Spleen (tissue), 11 donors: ENCODE results near the gene TRPV4. TPM values are rescaled to one million over a fixed set of nuclear protein-coding genes. Genes with fewer than 3 reads are reported as not detected.

ENCODE experiments used
- DNase-seq: peaks from one replicate; pipeline ENCODE4 v3.0.0-alpha.2; 2020
- H3K27ac ChIP-seq, 8 donors: fragments of 200-600 bp; sonication (generic) in 7 of 8; 1 replicate in 4 of 8; 2 replicates in 4 of 8; pipeline versions ENCODE4 v1.5.0 to v1.8.0; 2016 to 2021; ENCODE audit warnings: inconsistent platforms in 4 of 8, mild to moderate bottlenecking in 4 of 8, moderate library complexity in 1 of 8
- H3K27me3 ChIP-seq, 7 donors: fragments of 200-600 bp; sonication (generic) in 6 of 7; replicated peaks in 1 of 7; 1 replicate in 4 of 7; 2 replicates in 3 of 7; pipeline versions ENCODE4 v1.5.0 to v1.8.0; 2016 to 2021; ENCODE audit warnings: inconsistent platforms in 3 of 7, mild to moderate bottlenecking in 1 of 7
- H3K36me3 ChIP-seq, 6 donors: fragments of 200-600 bp; sonication (generic) in 5 of 6; 1 replicate in 4 of 6; 2 replicates in 2 of 6; pipeline versions ENCODE4 v1.5.0 to v1.8.0; 2016 to 2021; ENCODE audit warnings: inconsistent platforms in 2 of 6
- H3K4me1 ChIP-seq, 6 donors: fragments of 200-600 bp; sonication (generic) in 5 of 6; 1 replicate in 3 of 6; 2 replicates in 3 of 6; pipeline versions ENCODE4 v1.5.0 to v1.8.0; 2016 to 2021; ENCODE audit warnings: inconsistent platforms in 3 of 6
- H3K4me3 ChIP-seq, 8 donors: fragments of 200-600 bp; sonication (generic) in 7 of 8; 1 replicate in 4 of 8; 2 replicates in 4 of 8; pipeline versions ENCODE4 v1.5.0 to v1.8.0; 2016 to 2021; ENCODE audit warnings: inconsistent platforms in 4 of 8, mild to moderate bottlenecking in 4 of 8, moderate library complexity in 2 of 8
- H3K9me3 ChIP-seq, 8 donors: fragments of 200-600 bp; sonication (generic) in 7 of 8; 1 replicate in 4 of 8; 2 replicates in 4 of 8; pipeline versions ENCODE4 v1.5.0 to v1.8.0; 2016 to 2021; ENCODE audit warnings: inconsistent platforms in 4 of 8
- CTCF ChIP-seq, 11 experiments: fragments of 200-600 bp in 7 of 11; fragments of 450-650 bp in 4 of 11; sonication (generic) in 4 of 11; IDR thresholded peaks in 8 of 11; conservative IDR thresholded peaks in 3 of 11; 1 replicate in 7 of 11; 2 replicates in 4 of 11; pipeline versions ENCODE4 v1.4.0 to v1.8.0; 2016 to 2021; ENCODE audit warnings: antibody characterized with exemption in 11 of 11, inconsistent platforms in 4 of 11, mild to moderate bottlenecking in 1 of 11
- POLR2A ChIP-seq, 3 donors: fragments of 450-650 bp; IDR thresholded peaks; one replicate each; pipeline ENCODE4 v1.5.1; 2017; ENCODE audit warnings: antibody characterized with exemption in 3 of 3, mild to moderate bottlenecking in 1 of 3
- POLR2AphosphoS5 ChIP-seq, 3 donors: sonication (generic); formaldehyde crosslinking; IDR thresholded peaks; one replicate each; pipeline ENCODE4 v1.5.1; 2017; ENCODE audit warnings: antibody characterized with exemption in 3 of 3
- WGBS, 5 donors: extraction: QIAGEN DNeasy Blood & Tissue Kit in 3 of 5; methylation state at CpG; one replicate each; pipeline versions ENCODE4 v1.1.5 to v1.1.7; 2013 to 2018; 5-methylcytosine and 5-hydroxymethylcytosine counted together
- intact Hi-C: fragments of 100-400 bp; cut with DNase I; formaldehyde crosslinking; loops from one replicate; pipeline ENCODE4 v1.15.0; 2023; ENCODE audit warnings: low total_unique reads
- polyA plus RNA-seq, 3 donors: library from polyadenylated mRNA; stranded (reverse); fragments of 200-250 nt; gene quantifications; one replicate each; pipeline ENCODE4 v1.2.1, GENCODE V29; 2013
- total RNA-seq, 7 donors: library from RNA; depleted of rRNA in 3 of 7; stranded (reverse); fragments of >200 nt in 3 of 7; fragmentation: NEBNext Ultra II Directional in 4 of 7; extraction: Animal tissue kit (Norgen Biotek cat#: 25700) in 4 of 7; gene quantifications; one replicate each; pipeline versions ENCODE4 v1.1.0 to v1.2.1, GENCODE V29; 2016 to 2021
- donor health status: healthy with polysubstance abuse.
- donor health status: DM: no; HTN: no; CAD: no; lungs with moderate emphysema.
- donor health status: DM: no; HTN: no; CAD: no.
- donor health status: Bipolar disorder and iron deficiency.
- donor health status: healthy.
- donor health status: DM: no; HTN: no; CAD: no.
- donor health status: DM: yes; HTN: yes; CAD: no.

TRPV4 gene
- total and polyA plus RNA-seq, 10 donors: 0.49 to 8.0 (median 4.4) TPM

- intact Hi-C loops: no loop called here
- Histone ChIP-seq H3K4me3 (no peak overlapping the region), H3K36me3 (no peaks in the 10 kb centered on the region), H3K9me3 (no peaks in the 10 kb centered on the region), H3K27me3 (peaks cover 0 to 21% (median 0%) of the 10 kb centered on the region in 7 donors), H3K4me1 (peaks cover 0 to 4% (median 0%) of the 10 kb centered on the region in 6 donors), H3K27ac (no peak overlapping the region)
- WGBS, 5 donors: 51 to 63% (median 56%) methylated on average over 16 to 19 of the region's 19 CpGs
- TF ChIP-seq POLR2AphosphoS5 (IDR thresholded peaks at IDR 0.05) (no peak), CTCF (IDR thresholded peaks at IDR 0.05 in 8 of 11, conservative IDR thresholded peaks at IDR 0.05 in 3 of 11) (no peak), POLR2A (IDR thresholded peaks at IDR 0.05) (no peak)
- no peak for DNase-seq
Observed at GRCh38 chr12:109797905-109798669, 35.1 kb downstream of the TRPV4 start.

- H3K4me3 ChIP-seq: no peak overlapping the region
- H3K36me3 ChIP-seq: no peaks in the 10 kb centered on the region
- no peaks in the 10 kb centered on the region for H3K9me3 ChIP-seq
- TF ChIP-seq POLR2AphosphoS5 (IDR thresholded peaks at IDR 0.05) (no peak), POLR2A (IDR thresholded peaks at IDR 0.05) (no peak), CTCF (IDR thresholded peaks at IDR 0.05 in 8 of 11, conservative IDR thresholded peaks at IDR 0.05 in 3 of 11) (no peak)
- intact Hi-C loops: no loop called here
- DNase-seq: no peak
- H3K4me1 ChIP-seq: peaks cover 0 to 4% (median 0%) of the 10 kb centered on the region in 6 donors
- H3K27me3 ChIP-seq: peaks cover 0 to 37% (median 0%) of the 10 kb centered on the region in 7 donors
- H3K27ac ChIP-seq: no peak overlapping the region
- 77 to 94% (median 82%) methylated on average over 2 of the region's 2 CpGs for WGBS, 5 donors
Observed at GRCh38 chr12:109796057-109796456, 37.1 kb downstream of the TRPV4 start.

GRCh38 chr12:109795023-109795422 lies 38.2 kb downstream of the TRPV4 start:
- 82 to 97% (median 92%) methylated on average over 2 of the region's 2 CpGs for WGBS, 5 donors
- H3K4me1 ChIP-seq: peaks cover 0 to 4% (median 0%) of the 10 kb centered on the region in 6 donors
- TF ChIP-seq POLR2A (IDR thresholded peaks at IDR 0.05): no peak
- no peak for TF ChIP-seq POLR2AphosphoS5 (IDR thresholded peaks at IDR 0.05)
- no peak for TF ChIP-seq CTCF (IDR thresholded peaks at IDR 0.05 in 8 of 11, conservative IDR thresholded peaks at IDR 0.05 in 3 of 11)
- no peaks in the 10 kb centered on the region for H3K9me3 ChIP-seq
- DNase-seq: no peak
- no peak overlapping the region for H3K4me3 ChIP-seq
- intact Hi-C loops: no loop called here
- no peaks in the 10 kb centered on the region for H3K36me3 ChIP-seq
- peaks cover 0 to 40% (median 0%) of the 10 kb centered on the region in 7 donors for H3K27me3 ChIP-seq
- H3K27ac ChIP-seq: no peak overlapping the region

- intact Hi-C loops: no loop called here
- H3K27me3 ChIP-seq: peaks cover 0 to 40% (median 0%) of the 10 kb centered on the region in 7 donors
- H3K27ac ChIP-seq: no peak overlapping the region
- no peaks in the 10 kb centered on the region for H3K9me3 ChIP-seq
- 82 to 88% (median 85%) methylated on average over 24 to 26 of the region's 26 CpGs for WGBS, 5 donors
- TF ChIP-seq CTCF (IDR thresholded peaks at IDR 0.05 in 8 of 11, conservative IDR thresholded peaks at IDR 0.05 in 3 of 11): no peak
- H3K36me3 ChIP-seq: no peaks in the 10 kb centered on the region
- peaks cover 0 to 4% (median 0%) of the 10 kb centered on the region in 6 donors for H3K4me1 ChIP-seq
- no peak for DNase-seq
- H3K4me3 ChIP-seq: no peak overlapping the region
Observed at GRCh38 chr12:109793826-109794501, 39.2 kb downstream of the TRPV4 start.
